ENCODE data around the gene IL15RA.

- TF ChIP-seq POLR2A (IDR thresholded peaks at IDR 0.05; ENCODE audit: low read depth, low read length) (no peak), CTCF (IDR thresholded peaks at IDR 0.05; ENCODE audit: extremely low read depth in 1 of 2, insufficient read depth in 1 of 2, low read depth in 1 of 2, low read length in 2 of 2) (no peak), EZH2 (IDR thresholded peaks at IDR 0.05; ENCODE audit: borderline replicate concordance, low read depth, low read length, severe bottlenecking) (no peak), MAX (IDR thresholded peaks at IDR 0.05; ENCODE audit: insufficient read depth, insufficient read length) (no peak), POLR2AphosphoS5 (IDR thresholded peaks at IDR 0.05; ENCODE audit: insufficient read depth, low read depth, low read length) (no peak), JUN (IDR thresholded peaks at IDR 0.05; ENCODE audit: borderline replicate concordance, insufficient read depth, insufficient read length, low read depth) (no peak)
Observed at GRCh38 chr10:6005856-6006395, 28.6 kb upstream of the IL15RA start.

Data from endothelial cell of umbilical vein (primary cell).